NCI-H2227 (cell line): Measurements from ENCODE around the gene OSBP.
A peak's percentile ranks its signal among the peaks of the same experiment; 100 is the strongest.
"Not testable (repeated sequence)": the region's sequence is repeated elsewhere in the genome, so short reads cannot be mapped to it uniquely, and the experiment has no call there.

Experiments used
- DNase-seq: peaks from one replicate; lab custom pipeline; 2025; ENCODE audit not compliant: unreplicated experiment; lab: John Stamatoyannopoulos, UW

Gene OSBP

DNA sequence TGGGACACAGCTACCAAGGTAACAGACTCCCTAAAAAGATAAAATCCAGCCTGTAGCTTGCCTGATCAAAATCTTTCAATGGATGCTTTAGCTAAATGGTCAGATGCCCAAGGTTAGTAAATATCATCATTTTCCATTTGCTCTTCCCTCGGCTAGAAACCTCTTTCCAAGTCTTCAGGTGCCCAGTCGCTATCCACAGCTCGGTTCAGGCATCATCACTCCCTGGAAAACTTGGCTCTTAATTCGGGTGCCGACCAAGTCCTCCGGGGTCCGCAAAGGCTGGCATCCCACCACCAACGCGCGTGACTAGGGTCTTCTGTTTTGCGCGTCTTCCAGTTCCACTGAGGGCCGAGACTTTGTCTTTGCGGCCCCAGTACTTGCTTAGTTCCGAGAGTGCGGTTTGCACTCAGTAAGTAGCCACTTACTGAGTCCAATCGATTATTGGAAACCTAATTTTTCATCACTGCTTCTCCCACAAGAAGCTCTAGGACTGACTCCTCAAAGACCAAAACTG lies 59.9 kb downstream of the OSBP start:
- no peak for DNase-seq

DNA sequence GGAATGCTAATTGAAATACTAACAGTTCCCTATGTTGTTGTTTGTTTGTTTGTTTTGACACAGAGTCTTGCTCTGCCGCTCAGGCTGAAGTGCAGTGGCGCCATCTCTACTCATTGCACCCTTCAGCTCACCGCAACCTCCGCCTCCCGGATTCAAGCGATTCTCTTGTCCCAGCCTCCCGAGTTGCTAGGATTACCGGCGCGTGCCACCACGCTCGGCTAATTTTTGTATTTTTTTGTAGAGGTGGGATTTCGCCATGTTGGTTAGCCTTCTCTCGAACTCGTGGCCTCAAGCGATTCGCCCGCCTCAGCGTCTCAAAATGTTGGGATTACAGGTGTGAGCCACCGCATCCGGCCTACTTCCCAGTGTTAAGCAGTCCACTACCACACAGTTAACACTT lies 62.3 kb downstream of the OSBP start:
- DNase-seq = no peak

DNA sequence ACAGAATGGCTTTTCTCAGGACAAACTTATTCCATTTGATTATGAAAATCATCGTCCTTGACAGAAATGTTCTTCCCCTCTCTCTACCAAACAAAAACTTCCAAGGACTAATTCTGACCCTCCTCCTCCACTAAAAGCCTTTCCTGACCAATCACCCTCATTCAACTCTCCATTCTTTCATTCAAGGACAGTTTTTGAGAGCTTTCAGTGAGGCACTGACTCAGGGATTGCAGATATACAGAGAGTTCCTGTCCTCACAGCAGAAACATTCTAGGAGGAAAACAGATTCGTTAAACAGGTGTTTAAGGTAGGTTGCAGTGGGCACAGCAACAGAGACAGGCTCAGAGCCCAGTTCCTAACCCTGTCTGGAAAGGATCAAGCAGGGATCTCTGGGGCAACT lies 62.7 kb downstream of the OSBP start:
- DNase-seq = no peak

GRCh38 chr11:59551659-59552521 lies 63.7 kb downstream of the OSBP start:
- DNase-seq = peak; percentile 82

- DNase-seq = peak; percentile 94
Observed at GRCh38 chr11:59550842-59551658, 64.5 kb downstream of the OSBP start.

GRCh38 chr11:59550368-59550841 lies 65.2 kb downstream of the OSBP start:
- DNase-seq = peak; percentile 95

- no peak for DNase-seq
Observed at GRCh38 chr11:59548309-59548656, 67.3 kb downstream of the OSBP start.

DNA sequence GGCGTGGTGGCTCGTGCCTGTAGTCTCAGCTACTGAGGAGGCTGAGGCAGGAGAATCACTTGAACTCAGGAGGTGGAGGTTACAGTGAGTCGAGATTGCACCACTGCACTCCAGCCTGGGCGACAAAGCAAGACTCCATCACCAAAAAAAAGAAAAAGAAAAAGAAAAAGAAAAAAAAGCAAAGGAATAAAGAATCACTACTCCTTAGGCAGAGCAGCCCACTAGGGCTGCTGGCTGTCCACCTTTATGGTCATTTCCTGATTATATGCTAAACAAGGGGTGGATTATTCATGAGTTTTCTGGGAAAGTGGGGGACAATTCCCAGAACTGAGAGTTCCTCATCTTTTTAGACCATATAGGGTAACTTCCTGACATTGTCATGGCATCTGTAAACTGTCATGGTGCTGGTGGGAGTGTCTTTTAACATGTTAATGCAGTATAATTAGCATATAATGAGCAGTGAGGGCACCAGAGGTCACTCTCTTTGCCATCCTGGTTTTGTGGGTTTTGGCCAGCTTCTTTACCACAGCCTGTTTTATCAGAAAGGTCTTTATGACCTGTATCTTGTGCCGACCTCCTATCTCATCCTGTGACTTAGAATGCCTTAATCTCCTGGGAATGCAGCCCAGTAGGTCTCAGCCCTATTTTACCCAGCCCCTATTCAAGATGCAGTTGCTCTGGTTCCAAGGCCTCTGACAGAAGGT lies 67.8 kb downstream of the OSBP start:
- not testable (repeated sequence) for DNase-seq

GRCh38 chr11:59545179-59546020 lies 70.2 kb downstream of the OSBP start:
- DNase-seq = no peak

DNA sequence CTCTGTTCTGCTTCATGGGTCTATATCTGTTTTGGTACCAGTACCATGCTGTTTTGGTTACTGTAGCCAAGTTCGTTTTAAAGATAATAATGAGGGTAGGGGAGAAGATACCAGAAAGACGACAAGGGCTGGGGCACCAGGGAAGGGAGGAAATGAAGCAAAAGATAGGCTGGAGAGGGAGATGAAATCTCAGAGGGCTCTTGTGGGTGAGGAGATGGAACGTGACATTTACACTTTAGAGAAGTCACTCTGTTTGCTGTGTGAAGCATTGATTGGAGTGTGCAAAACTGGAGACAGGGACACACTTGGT lies 70.8 kb downstream of the OSBP start:
- DNase-seq = no peak

- DNase-seq = not testable (repeated sequence)
Observed at GRCh38 chr11:59543713-59544112, 71.9 kb downstream of the OSBP start.

DNA sequence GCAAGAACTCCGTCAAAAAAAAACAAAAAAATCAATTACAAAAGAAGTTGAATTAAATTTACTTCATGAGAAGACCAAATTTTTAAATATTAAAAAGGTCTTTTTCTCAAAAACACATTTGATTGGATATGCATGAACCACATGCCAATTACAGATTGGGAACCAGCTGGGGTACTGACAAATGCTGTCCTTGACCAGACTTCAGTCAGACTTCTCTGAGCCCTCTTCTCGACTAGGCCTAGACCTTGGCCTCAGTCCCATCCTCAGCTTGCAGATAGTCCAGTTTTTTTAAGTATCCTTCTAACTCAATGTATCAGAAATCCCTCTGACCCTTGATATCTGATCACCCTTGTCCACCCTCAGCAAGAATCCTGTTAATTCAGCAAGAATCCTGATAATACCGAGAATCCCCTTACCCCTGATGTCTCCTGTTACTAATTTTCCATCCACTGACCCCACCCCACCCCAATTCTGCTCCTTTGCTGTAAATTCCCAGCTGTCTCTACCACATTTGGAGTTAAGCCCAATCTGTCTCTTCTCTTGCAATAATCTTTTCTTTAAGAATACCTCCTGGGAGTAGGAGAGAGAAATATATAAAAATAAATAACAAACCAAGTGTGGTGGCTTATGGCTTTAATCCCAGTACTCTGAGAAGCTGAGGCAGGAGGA lies 73.3 kb downstream of the OSBP start:
- no peak for DNase-seq

GRCh38 chr11:59534676-59535075 lies 80.9 kb downstream of the OSBP start:
- DNase-seq = no peak

DNA sequence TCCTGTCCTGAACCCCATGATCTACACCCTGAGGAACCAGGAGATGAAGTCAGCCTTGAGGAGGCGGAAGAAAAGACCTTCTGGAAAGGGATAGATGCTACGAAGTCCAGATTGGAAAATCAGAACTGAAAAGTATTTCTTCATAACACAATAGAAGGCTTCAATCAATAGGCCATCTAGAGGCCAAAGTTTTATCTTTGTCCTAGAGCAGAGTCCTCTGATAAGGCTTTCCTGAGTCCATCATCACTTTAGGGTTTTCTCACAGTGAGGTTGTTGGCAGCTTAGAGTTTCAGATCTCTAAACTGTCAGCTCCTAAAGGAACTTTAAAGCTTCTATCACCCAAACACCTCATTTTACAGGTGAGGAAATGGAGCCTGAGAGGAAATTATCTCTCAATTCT lies 83.0 kb downstream of the OSBP start:
- no peak for DNase-seq

- peak; percentile 42 for DNase-seq
Observed at GRCh38 chr11:59528711-59529110, 86.9 kb downstream of the OSBP start.
